Fibroblast of lung (primary cell): ENCODE measurements around the gene ADAMTS16. TPM values are rescaled to one million over a fixed set of nuclear protein-coding genes. Genes with fewer than 3 reads are reported as not detected.

Source experiments
- DNase-seq, 2 donors: peaks; one replicate each; pipeline versions ENCODE4 v3.0.0 to v3.0.0-alpha.2; 2010; ENCODE audit warnings: low read depth in 2 of 2
- H2AFZ ChIP-seq: 2 replicates; pipeline ENCODE4 v1.5.1; 2012; ENCODE audit warnings: low read length, control low read depth, inconsistent platforms
- H3K27ac ChIP-seq: 2 replicates; pipeline ENCODE4 v1.5.1; 2011; ENCODE audit warnings: low read length, control low read depth; ENCODE audit not compliant: insufficient read depth
- H3K27me3 ChIP-seq: 2 replicates; pipeline ENCODE4 v1.5.1; 2011; ENCODE audit warnings: mild to moderate bottlenecking, low read length; ENCODE audit not compliant: control insufficient read depth, insufficient read depth
- H3K36me3 ChIP-seq: 2 replicates; pipeline ENCODE4 v1.5.1; 2011; ENCODE audit warnings: low read length; ENCODE audit not compliant: control insufficient read depth, insufficient read depth
- H3K4me1 ChIP-seq: 2 replicates; pipeline ENCODE4 v1.5.1; 2011; ENCODE audit warnings: low read length; ENCODE audit not compliant: control insufficient read depth, insufficient read depth; ENCODE audit errors: extremely low read depth
- H3K4me2 ChIP-seq: 2 replicates; pipeline ENCODE4 v1.5.1; 2011; ENCODE audit warnings: low read length, control low read depth; ENCODE audit not compliant: insufficient read depth; ENCODE audit errors: extremely low read depth
- H3K4me3 ChIP-seq, 4 experiments: fragments of 200-600 bp in 1 of 4; sonication (generic) in 1 of 4; replicated peaks in 1 of 4; 2 replicates each; pipeline ENCODE4 v1.5.1; 2011 to 2016; ENCODE audit warnings: low read length in 4 of 4, low read depth in 3 of 4, mild to moderate bottlenecking in 3 of 4, control low read depth in 2 of 4, inconsistent platforms in 1 of 4, mixed read lengths in 1 of 4; ENCODE audit not compliant: insufficient read depth in 1 of 4; ENCODE audit errors: control extremely low read depth in 1 of 4
- H3K79me2 ChIP-seq: 2 replicates; pipeline ENCODE4 v1.5.1; 2012; ENCODE audit warnings: mild to moderate bottlenecking, low read length, inconsistent platforms; ENCODE audit not compliant: control insufficient read depth, insufficient read depth
- H3K9ac ChIP-seq: 2 replicates; pipeline ENCODE4 v1.5.1; 2011; ENCODE audit warnings: mild to moderate bottlenecking, low read length, control low read depth; ENCODE audit not compliant: insufficient read depth
- H3K9me3 ChIP-seq: 2 replicates; pipeline ENCODE4 v1.5.1; 2012; ENCODE audit warnings: low read depth, low read length; ENCODE audit not compliant: control insufficient read depth, insufficient read depth
- H4K20me1 ChIP-seq: 2 replicates; pipeline ENCODE4 v1.5.1; 2011; ENCODE audit warnings: low read length; ENCODE audit not compliant: control insufficient read depth, insufficient read depth; ENCODE audit errors: extremely low read depth
- EZH2 ChIP-seq: IDR thresholded peaks from 2 replicates; pipeline ENCODE4 v1.5.1; 2012; ENCODE audit warnings: low read length, control low read depth, mild to moderate bottlenecking; ENCODE audit errors: missing control alignments
- polyA plus RNA-seq, 2 donors: library from polyadenylated mRNA; depleted of rRNA in 1 of 2; stranded (reverse) in 1 of 2; unstranded in 1 of 2; fragments of >200 nt; gene quantifications; 2 replicates each; pipeline ENCODE4 v1.2.1, GENCODE V29; 2011 to 2012; ENCODE audit warnings: missing spikeins in 1 of 2
- total RNA-seq: library from RNA; depleted of rRNA; stranded (reverse); fragments of >200 nt; gene quantifications from 2 replicates; pipeline ENCODE4 v1.2.1, GENCODE V29; 2014
- TF ChIP-seq, protein P1 (sequence below), 2 donors: IDR thresholded peaks in 1 of 2; conservative IDR thresholded peaks in 1 of 2; 1 replicate in 1 of 2; 2 replicates in 1 of 2; pipeline ENCODE4 v1.5.1; 2011 to 2012; ENCODE audit warnings: low read length in 2 of 2, control low read depth in 1 of 2, inconsistent platforms in 1 of 2, low read depth in 1 of 2, mild to moderate bottlenecking in 1 of 2

ADAMTS16 gene
- total and polyA plus RNA-seq, 2 donors (not counting 1 experiment from before 2014, with no cell fraction given) = 0.06 to 0.17 TPM

DNA sequence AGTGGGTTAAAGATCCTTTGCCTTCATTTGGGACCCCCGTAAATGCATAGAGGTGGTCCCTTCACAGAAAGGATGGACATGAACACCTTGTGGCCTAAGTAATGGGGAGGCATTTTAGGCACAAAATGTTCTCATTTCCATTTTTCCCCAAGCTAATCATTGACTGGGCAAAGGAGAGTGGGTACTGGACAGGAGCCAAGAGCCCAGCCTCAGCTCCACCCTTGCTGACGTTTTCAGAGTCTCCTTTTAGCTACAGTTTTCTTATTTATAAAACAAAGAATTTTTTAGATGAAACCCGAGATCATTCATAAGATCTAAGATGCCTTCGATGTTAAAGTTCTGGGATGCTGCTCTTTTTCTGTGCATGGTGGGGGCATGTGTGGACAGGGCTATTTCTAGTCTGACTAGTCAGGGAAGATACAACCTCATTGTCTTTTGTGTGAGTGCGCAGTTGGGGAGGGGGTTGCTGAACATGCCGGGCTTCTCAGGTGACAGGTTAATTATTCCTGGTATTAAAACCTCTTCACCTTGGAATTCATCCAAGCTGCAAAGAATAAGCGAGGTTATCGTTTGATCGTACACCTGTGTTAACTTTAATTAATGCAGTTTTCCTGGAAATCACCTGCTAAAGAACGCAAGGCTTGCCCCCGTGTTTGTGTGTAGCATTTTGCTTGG is 48.4 kb downstream of the ADAMTS16 start:
- no peak overlapping the region for H3K4me2 ChIP-seq
- no peaks in the 10 kb centered on the region for H3K36me3 ChIP-seq
- no peak overlapping the region for H3K9ac ChIP-seq
- H3K27me3 ChIP-seq = no peaks in the 10 kb centered on the region
- H2AFZ ChIP-seq = no peak overlapping the region
- no peak for DNase-seq
- TF ChIP-seq, protein P1, sequence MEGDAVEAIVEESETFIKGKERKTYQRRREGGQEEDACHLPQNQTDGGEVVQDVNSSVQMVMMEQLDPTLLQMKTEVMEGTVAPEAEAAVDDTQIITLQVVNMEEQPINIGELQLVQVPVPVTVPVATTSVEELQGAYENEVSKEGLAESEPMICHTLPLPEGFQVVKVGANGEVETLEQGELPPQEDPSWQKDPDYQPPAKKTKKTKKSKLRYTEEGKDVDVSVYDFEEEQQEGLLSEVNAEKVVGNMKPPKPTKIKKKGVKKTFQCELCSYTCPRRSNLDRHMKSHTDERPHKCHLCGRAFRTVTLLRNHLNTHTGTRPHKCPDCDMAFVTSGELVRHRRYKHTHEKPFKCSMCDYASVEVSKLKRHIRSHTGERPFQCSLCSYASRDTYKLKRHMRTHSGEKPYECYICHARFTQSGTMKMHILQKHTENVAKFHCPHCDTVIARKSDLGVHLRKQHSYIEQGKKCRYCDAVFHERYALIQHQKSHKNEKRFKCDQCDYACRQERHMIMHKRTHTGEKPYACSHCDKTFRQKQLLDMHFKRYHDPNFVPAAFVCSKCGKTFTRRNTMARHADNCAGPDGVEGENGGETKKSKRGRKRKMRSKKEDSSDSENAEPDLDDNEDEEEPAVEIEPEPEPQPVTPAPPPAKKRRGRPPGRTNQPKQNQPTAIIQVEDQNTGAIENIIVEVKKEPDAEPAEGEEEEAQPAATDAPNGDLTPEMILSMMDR (conservative IDR thresholded peaks at IDR 0.05 in 1 of 2, IDR thresholded peaks at IDR 0.05 in 1 of 2; ENCODE audit: low read depth in 1 of 2, low read length in 2 of 2) = no peak
- TF ChIP-seq EZH2 = no peak
- no peaks in the 10 kb centered on the region for H3K9me3 ChIP-seq
- no peak overlapping the region for H3K27ac ChIP-seq
- no peaks in the 10 kb centered on the region for H3K4me1 ChIP-seq
- H3K4me3 ChIP-seq = no peak overlapping the region
- no peaks in the 10 kb centered on the region for H4K20me1 ChIP-seq
- H3K79me2 ChIP-seq = no peaks in the 10 kb centered on the region

DNA sequence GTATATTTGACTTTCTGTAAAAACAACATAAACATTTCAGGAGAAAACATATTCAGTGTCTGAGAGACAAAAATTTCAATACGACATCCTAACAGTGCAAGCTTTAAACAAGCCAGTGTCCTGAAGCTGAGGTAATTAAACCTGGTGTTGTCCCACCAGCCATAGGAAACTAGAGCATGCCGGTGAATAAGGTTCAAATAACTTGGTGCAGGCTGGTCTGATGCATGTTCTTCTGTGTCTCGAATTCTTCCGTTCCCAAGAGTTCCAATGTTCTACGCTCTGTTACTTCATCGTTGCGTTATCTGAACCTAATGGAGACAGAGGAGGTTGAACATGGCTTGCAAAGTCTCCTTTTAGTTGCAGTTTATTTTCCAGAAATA is 48.9 kb downstream of the ADAMTS16 start:
- H3K79me2 ChIP-seq = no peaks in the 10 kb centered on the region
- TF ChIP-seq EZH2 = no peak
- TF ChIP-seq, protein P1 (conservative IDR thresholded peaks at IDR 0.05 in 1 of 2, IDR thresholded peaks at IDR 0.05 in 1 of 2; ENCODE audit: low read depth in 1 of 2, low read length in 2 of 2) = no peak
- H3K27me3 ChIP-seq = no peaks in the 10 kb centered on the region
- H3K4me3 ChIP-seq = no peak overlapping the region
- no peaks in the 10 kb centered on the region for H3K9me3 ChIP-seq
- H4K20me1 ChIP-seq = no peaks in the 10 kb centered on the region
- H3K9ac ChIP-seq = no peak overlapping the region
- H3K4me1 ChIP-seq = no peaks in the 10 kb centered on the region
- no peak overlapping the region for H3K27ac ChIP-seq
- DNase-seq = no peak
- no peak overlapping the region for H2AFZ ChIP-seq
- no peak overlapping the region for H3K4me2 ChIP-seq
- H3K36me3 ChIP-seq = no peaks in the 10 kb centered on the region

DNA sequence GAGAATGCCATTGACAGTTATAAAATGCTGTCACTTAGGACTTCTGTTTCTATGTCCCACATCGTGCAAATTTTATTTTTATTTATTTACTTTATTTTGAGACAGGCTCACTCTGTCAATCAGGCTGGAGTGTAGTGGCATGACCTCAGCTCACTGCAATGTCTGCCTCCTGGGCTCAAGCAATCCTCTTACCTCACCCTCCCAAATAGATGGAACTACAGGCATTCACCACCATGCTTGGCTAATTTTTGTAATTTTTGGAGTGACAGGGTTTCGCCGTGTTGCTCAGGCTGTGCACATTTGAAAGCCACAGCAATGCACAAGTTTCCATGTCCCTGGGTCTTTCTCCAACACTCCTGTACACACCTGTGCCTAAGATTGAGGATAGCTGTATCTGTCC is 51.8 kb downstream of the ADAMTS16 start:
- Histone ChIP-seq H3K4me1 (no peaks in the 10 kb centered on the region), H3K4me3 (no peak overlapping the region), H3K27me3 (no peaks in the 10 kb centered on the region), H4K20me1 (no peaks in the 10 kb centered on the region), H3K27ac (no peak overlapping the region), H3K36me3 (no peaks in the 10 kb centered on the region), H3K79me2 (no peaks in the 10 kb centered on the region), H3K9me3 (no peaks in the 10 kb centered on the region), H3K9ac (no peak overlapping the region), H3K4me2 (no peak overlapping the region), H2AFZ (no peak overlapping the region)
- TF ChIP-seq EZH2 = no peak
- TF ChIP-seq, protein P1 (conservative IDR thresholded peaks at IDR 0.05 in 1 of 2, IDR thresholded peaks at IDR 0.05 in 1 of 2; ENCODE audit: low read depth in 1 of 2, low read length in 2 of 2) = no peak
- DNase-seq = no peak
